Testis (tissue), 2 donors: ENCODE results near the gene KIAA1755.

Experiments
- POLR2A ChIP-seq: fragments of 450-650 bp; IDR thresholded peaks from one replicate; pipeline ENCODE4 v1.6.1; 2017; ENCODE audit warnings: antibody characterized with exemption, mild to moderate bottlenecking, moderate library complexity
- TF ChIP-seq, protein P1 (sequence below), 3 experiments: fragments of 450-650 bp in 2 of 3; fragments of 200-600 bp in 1 of 3; sonication (generic) in 1 of 3; IDR thresholded peaks; one replicate each; pipeline ENCODE4 v1.5.1; 2016 to 2019; ENCODE audit warnings: antibody characterized with exemption in 3 of 3, mild to moderate bottlenecking in 2 of 3, moderate library complexity in 1 of 3

DNA sequence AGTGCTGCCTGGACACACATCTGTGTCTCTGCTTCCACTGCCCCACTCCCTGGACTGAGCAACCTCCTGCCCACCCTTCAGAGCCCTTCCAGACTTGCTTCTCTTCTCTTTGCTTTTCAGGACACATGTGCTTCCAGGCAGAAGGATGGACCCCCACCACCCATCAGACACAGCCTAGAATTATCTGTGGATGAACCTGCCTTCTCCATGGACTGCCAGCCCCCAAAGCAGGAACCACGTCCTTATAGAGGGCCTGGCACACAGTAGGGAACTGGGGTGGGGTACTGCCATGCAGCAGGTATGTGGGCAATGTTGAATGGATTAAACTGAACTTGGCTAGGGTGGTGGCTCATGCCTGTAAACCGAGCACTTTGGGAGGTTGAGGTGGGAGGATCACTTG, 3.6 kb downstream of the KIAA1755 start:
- TF ChIP-seq, protein P1, sequence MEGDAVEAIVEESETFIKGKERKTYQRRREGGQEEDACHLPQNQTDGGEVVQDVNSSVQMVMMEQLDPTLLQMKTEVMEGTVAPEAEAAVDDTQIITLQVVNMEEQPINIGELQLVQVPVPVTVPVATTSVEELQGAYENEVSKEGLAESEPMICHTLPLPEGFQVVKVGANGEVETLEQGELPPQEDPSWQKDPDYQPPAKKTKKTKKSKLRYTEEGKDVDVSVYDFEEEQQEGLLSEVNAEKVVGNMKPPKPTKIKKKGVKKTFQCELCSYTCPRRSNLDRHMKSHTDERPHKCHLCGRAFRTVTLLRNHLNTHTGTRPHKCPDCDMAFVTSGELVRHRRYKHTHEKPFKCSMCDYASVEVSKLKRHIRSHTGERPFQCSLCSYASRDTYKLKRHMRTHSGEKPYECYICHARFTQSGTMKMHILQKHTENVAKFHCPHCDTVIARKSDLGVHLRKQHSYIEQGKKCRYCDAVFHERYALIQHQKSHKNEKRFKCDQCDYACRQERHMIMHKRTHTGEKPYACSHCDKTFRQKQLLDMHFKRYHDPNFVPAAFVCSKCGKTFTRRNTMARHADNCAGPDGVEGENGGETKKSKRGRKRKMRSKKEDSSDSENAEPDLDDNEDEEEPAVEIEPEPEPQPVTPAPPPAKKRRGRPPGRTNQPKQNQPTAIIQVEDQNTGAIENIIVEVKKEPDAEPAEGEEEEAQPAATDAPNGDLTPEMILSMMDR (IDR thresholded peaks at IDR 0.05), result no peak
- TF ChIP-seq POLR2A, result no peak
